Stromal cell of bone marrow (primary cell): ENCODE measurements around the gene FOXF2.
A peak's percentile ranks its signal among the peaks of the same experiment; 100 is the strongest.

ENCODE experiments used
- DNase-seq: peaks from one replicate; pipeline ENCODE4 v3.0.0-alpha.2; 2012; ENCODE audit warnings: low read depth

The FOXF2 gene

GRCh38 chr6:1409774-1410465 is 20.5 kb downstream of the FOXF2 start:
- DNase-seq, result no peak

- no peak for DNase-seq
Measured at GRCh38 chr6:1412901-1413300, 23.5 kb downstream of the FOXF2 start.

- DNase-seq, result no peak
Measured at GRCh38 chr6:1415416-1416063, 26.2 kb downstream of the FOXF2 start.

- DNase-seq, result no peak
Measured at GRCh38 chr6:1416191-1416760, 26.9 kb downstream of the FOXF2 start.

- DNase-seq, result no peak
Measured at GRCh38 chr6:1416820-1417219, 27.4 kb downstream of the FOXF2 start.

GRCh38 chr6:1417718-1418117 is 28.3 kb downstream of the FOXF2 start:
- DNase-seq, result no peak

- DNase-seq, result no peak
Measured at GRCh38 chr6:1418471-1419191, 29.3 kb downstream of the FOXF2 start.

- no peak for DNase-seq
Measured at GRCh38 chr6:1420382-1420781, 31.0 kb downstream of the FOXF2 start.

GRCh38 chr6:1422290-1422689 is 32.9 kb downstream of the FOXF2 start:
- DNase-seq, result no peak

- DNase-seq, result no peak
Measured at GRCh38 chr6:1423578-1423977, 34.2 kb downstream of the FOXF2 start.

- peak; percentile 51 for DNase-seq
Measured at GRCh38 chr6:1424306-1424927, 35.0 kb downstream of the FOXF2 start.

GRCh38 chr6:1426416-1426815 is 37.0 kb downstream of the FOXF2 start:
- no peak for DNase-seq

- no peak for DNase-seq
Measured at GRCh38 chr6:1435806-1436205, 46.4 kb downstream of the FOXF2 start.

GRCh38 chr6:1436334-1437306 is 47.2 kb downstream of the FOXF2 start:
- DNase-seq, result peak; percentile 51

- DNase-seq, result no peak
Measured at GRCh38 chr6:1437553-1438406, 48.4 kb downstream of the FOXF2 start.

- no peak for DNase-seq
Measured at GRCh38 chr6:1438471-1438881, 49.1 kb downstream of the FOXF2 start.

GRCh38 chr6:1439349-1439748 is 50.0 kb downstream of the FOXF2 start:
- DNase-seq, result no peak

- DNase-seq, result no peak
Measured at GRCh38 chr6:1442929-1443328, 53.6 kb downstream of the FOXF2 start.
